WTC11 (cell line): Measurements from ENCODE around the gene GLS. TPM values are rescaled to one million over a fixed set of nuclear protein-coding genes. Genes with fewer than 3 reads are reported as not detected.

Experiments
- ATAC-seq: fragments of 200-7000 bp; cut with Tn5 transposase; 2 replicates; pipeline ENCODE4 v1.10.0; 2021; ENCODE audit warnings: mild to moderate bottlenecking, moderate library complexity
- CTCF ChIA-PET: fragments of 300-600 bp; sonication (Branson Sonifier 250); formaldehyde crosslinking; loops from one replicate; lab custom pipeline; 2021; ENCODE audit warnings: antibody characterized with exemption; lab: Charles Lee
- POLR2A ChIA-PET: fragments of 350-600 bp; sonication (Branson Sonifier 250); formaldehyde crosslinking; loops from one replicate; lab custom pipeline; 2021; ENCODE audit warnings: antibody characterized with exemption; lab: Charles Lee
- DNase-seq: peaks from one replicate; pipeline ENCODE4 v3.0.0; 2021; ENCODE audit warnings: low spot score
- H3K27ac Mint-ChIP-seq: 2 replicates; pipeline ENCODE4 v1.8.0; 2021; ENCODE audit warnings: mixed read lengths
- H3K27me3 Mint-ChIP-seq: 2 replicates; pipeline ENCODE4 v1.8.0; 2021; ENCODE audit warnings: low read depth, mild to moderate bottlenecking, moderate library complexity, mixed read lengths
- H3K36me3 Mint-ChIP-seq: 2 replicates; pipeline ENCODE4 v1.8.0; 2021; ENCODE audit warnings: mixed read lengths
- H3K4me1 Mint-ChIP-seq: 2 replicates; pipeline ENCODE4 v1.8.0; 2022; ENCODE audit warnings: mixed read lengths
- H3K4me3 Mint-ChIP-seq: 2 replicates; pipeline ENCODE4 v1.8.0; 2021; ENCODE audit warnings: mild to moderate bottlenecking, moderate library complexity, mixed read lengths
- H3K9me3 Mint-ChIP-seq: 2 replicates; pipeline ENCODE4 v1.8.0; 2021; ENCODE audit warnings: mixed read lengths
- ARID4B ChIP-seq: sonication (generic); formaldehyde crosslinking; IDR thresholded peaks from 2 replicates; pipeline ENCODE4 v1.8.0; 2023; ENCODE audit warnings: missing genetic modification reagents, mild to moderate bottlenecking, borderline replicate concordance
- CBFB ChIP-seq: sonication (generic); formaldehyde crosslinking; IDR thresholded peaks from 2 replicates; pipeline ENCODE4 v1.8.1; 2022; ENCODE audit warnings: mild to moderate bottlenecking, low read depth, missing genetic modification reagents
- CREB1 ChIP-seq: sonication (generic); formaldehyde crosslinking; IDR thresholded peaks from 2 replicates; pipeline ENCODE4 v1.8.0; 2023; ENCODE audit warnings: mild to moderate bottlenecking, missing genetic modification reagents
- CREM ChIP-seq: sonication (generic); formaldehyde crosslinking; IDR thresholded peaks from 2 replicates; pipeline ENCODE4 v1.8.1; 2022; ENCODE audit warnings: mild to moderate bottlenecking, missing genetic modification reagents, moderate library complexity
- EMX1 ChIP-seq: fragments of 250-450 bp; sonication (Bioruptor Pico); IDR thresholded peaks from 2 replicates; pipeline ENCODE4 v1.8.0; 2021; ENCODE audit warnings: mild to moderate bottlenecking
- ESRRA ChIP-seq: sonication (generic); formaldehyde crosslinking; IDR thresholded peaks from 2 replicates; pipeline ENCODE4 v1.8.1; 2022; ENCODE audit warnings: mild to moderate bottlenecking, missing genetic modification reagents, borderline replicate concordance
- GTF2I ChIP-seq: fragments of 250-450 bp; sonication (Bioruptor Pico); conservative IDR thresholded peaks from 2 replicates; pipeline ENCODE4 v1.4.0; 2021; ENCODE audit warnings: mild to moderate bottlenecking
- JAZF1 ChIP-seq: fragments of 250-450 bp; sonication (Bioruptor Pico); IDR thresholded peaks from 2 replicates; pipeline ENCODE4 v1.9.0; 2021; ENCODE audit warnings: moderate library complexity, mild to moderate bottlenecking, inconsistent platforms
- MXD4 ChIP-seq: fragments of 250-450 bp; sonication (Bioruptor Pico); IDR thresholded peaks from 2 replicates; pipeline ENCODE4 v1.8.0; 2021; ENCODE audit warnings: mild to moderate bottlenecking, moderate library complexity, borderline replicate concordance
- NFE2L1 ChIP-seq: sonication (generic); formaldehyde crosslinking; IDR thresholded peaks from 2 replicates; pipeline ENCODE4 v1.8.1; 2023; ENCODE audit warnings: missing genetic modification reagents
- NFYB ChIP-seq: sonication (generic); formaldehyde crosslinking; conservative IDR thresholded peaks from 2 replicates; pipeline ENCODE4 v1.8.0; 2022; ENCODE audit warnings: low read depth, missing genetic modification reagents
- NR1H2 ChIP-seq: sonication (generic); formaldehyde crosslinking; IDR thresholded peaks from 2 replicates; pipeline ENCODE4 v1.9.0; 2021; ENCODE audit warnings: mild to moderate bottlenecking, moderate library complexity, missing genetic modification reagents
- OVOL2 ChIP-seq: fragments of 250-450 bp; sonication (Bioruptor Pico); IDR thresholded peaks from 2 replicates; pipeline ENCODE4 v1.9.0; 2021; ENCODE audit warnings: mild to moderate bottlenecking, borderline replicate concordance
- PRDM15 ChIP-seq: sonication (generic); formaldehyde crosslinking; IDR thresholded peaks from 2 replicates; pipeline ENCODE4 v1.8.0; 2022; ENCODE audit warnings: missing genetic modification reagents
- TCF7 ChIP-seq: sonication (generic); formaldehyde crosslinking; IDR thresholded peaks from 2 replicates; pipeline ENCODE4 v1.8.0; 2022; ENCODE audit warnings: mild to moderate bottlenecking, low read depth, missing genetic modification reagents, moderate library complexity
- TP53 ChIP-seq: sonication (generic); formaldehyde crosslinking; IDR thresholded peaks from 2 replicates; pipeline ENCODE4 v1.8.1; 2023; ENCODE audit warnings: mild to moderate bottlenecking, missing genetic modification reagents
- USF1 ChIP-seq: sonication (generic); formaldehyde crosslinking; IDR thresholded peaks from 2 replicates; pipeline ENCODE4 v1.8.0; 2022; ENCODE audit warnings: mild to moderate bottlenecking, missing genetic modification reagents
- ZBTB43 ChIP-seq: sonication (generic); formaldehyde crosslinking; IDR thresholded peaks from 2 replicates; pipeline ENCODE4 v1.8.1; 2023; ENCODE audit warnings: mild to moderate bottlenecking, missing genetic modification reagents
- ZNF317 ChIP-seq: sonication (generic); formaldehyde crosslinking; IDR thresholded peaks from 2 replicates; pipeline ENCODE4 v1.8.1; 2023; ENCODE audit warnings: low read depth, mild to moderate bottlenecking, moderate library complexity, missing genetic modification reagents, borderline replicate concordance
- ZNF532 ChIP-seq: fragments of 250-450 bp; sonication (Bioruptor Pico); IDR thresholded peaks from 2 replicates; pipeline ENCODE4 v1.9.0; 2021; ENCODE audit warnings: mild to moderate bottlenecking, borderline replicate concordance
- total RNA-seq: library from RNA; stranded (reverse); gene quantifications from 3 replicates; pipeline ENCODE4 v1.2.3, GENCODE V29; 2021

GLS gene
- total RNA-seq, 1 experiment from 2014 or later = 115 TPM

- ATAC-seq (no peak), DNase-seq (no peak)
- Mint-ChIP-seq H3K4me1 (no peaks in the 10 kb centered on the region), H3K36me3 (peaks cover 47% of the 10 kb centered on the region), H3K4me3 (no peak overlapping the region), H3K27me3 (no peaks in the 10 kb centered on the region), H3K27ac (no peak overlapping the region), H3K9me3 (no peaks in the 10 kb centered on the region)
- POLR2A ChIA-PET = no interaction called here
- TF ChIP-seq NFE2L1 (CRISPR knock-in tag) (no peak), ZBTB43 (CRISPR knock-in tag) (no peak), MXD4 (CRISPR knock-in tag) (no peak), JAZF1 (CRISPR knock-in tag) (no peak), ZNF317 (CRISPR knock-in tag) (no peak), NFYB (CRISPR knock-in tag) (no peak), EMX1 (CRISPR knock-in tag) (no peak), CBFB (CRISPR knock-in tag) (no peak), TP53 (no peak)
- CTCF ChIA-PET = no interaction called here
These were observed 36.2 kb downstream of the GLS start for GRCh38 chr2:190916829-190917228.

- ChIA-PET CTCF (no interaction called here), POLR2A (no interaction called here)
- DNase-seq (no peak), ATAC-seq (no peak)
- no peak overlapping the region for H3K27ac Mint-ChIP-seq
- H3K9me3 Mint-ChIP-seq = no peaks in the 10 kb centered on the region
- H3K4me3 Mint-ChIP-seq = no peak overlapping the region
- H3K4me1 Mint-ChIP-seq = no peaks in the 10 kb centered on the region
- no peaks in the 10 kb centered on the region for H3K27me3 Mint-ChIP-seq
- H3K36me3 Mint-ChIP-seq = peaks cover 60% of the 10 kb centered on the region
- no peak for TF ChIP-seq CREM
- TF ChIP-seq ARID4B (CRISPR knock-in tag) = no peak
- no peak for TF ChIP-seq PRDM15 (CRISPR knock-in tag)
- TF ChIP-seq ZNF532 = no peak
- no peak for TF ChIP-seq USF1 (CRISPR knock-in tag)
- no peak for TF ChIP-seq CREB1 (CRISPR knock-in tag)
- TF ChIP-seq TCF7 (CRISPR knock-in tag) = no peak
- no peak for TF ChIP-seq TP53
- no peak for TF ChIP-seq OVOL2
- no peak for TF ChIP-seq GTF2I (CRISPR knock-in tag)
- TF ChIP-seq NR1H2 (CRISPR knock-in tag) = no peak
- TF ChIP-seq ESRRA (CRISPR knock-in tag) = no peak
These were observed 39.5 kb downstream of the GLS start for GRCh38 chr2:190920085-190920484.
